ENCODE data around the gene ANTXRL.
"Not testable (repeated sequence)": the region's sequence is repeated elsewhere in the genome, so short reads cannot be mapped to it uniquely, and the experiment has no call there.

Gene ANTXRL

GRCh38 chr10:46254467-46254866, 32.3 kb upstream of the ANTXRL start:
- no peak for DNase-seq (ENCODE audit: low read depth)

- not testable (repeated sequence) for DNase-seq (ENCODE audit: low read depth)
Observed at GRCh38 chr10:46255210-46255609, 31.6 kb upstream of the ANTXRL start.

GRCh38 chr10:46255801-46256747, 30.7 kb upstream of the ANTXRL start:
- DNase-seq (ENCODE audit: low read depth), result peak; percentile 22

- DNase-seq (ENCODE audit: low read depth), result no peak
Observed at GRCh38 chr10:46257099-46257498, 29.7 kb upstream of the ANTXRL start.

- DNase-seq (ENCODE audit: low read depth), result not testable (repeated sequence)
Observed at GRCh38 chr10:46262906-46263560, 23.8 kb upstream of the ANTXRL start.

GRCh38 chr10:46263831-46264268, 22.9 kb upstream of the ANTXRL start:
- no peak for DNase-seq (ENCODE audit: low read depth)

GRCh38 chr10:46264336-46264735, 22.5 kb upstream of the ANTXRL start:
- DNase-seq (ENCODE audit: low read depth), result no peak

GRCh38 chr10:46264737-46265368, 21.9 kb upstream of the ANTXRL start:
- DNase-seq (ENCODE audit: low read depth), result no peak

- not testable (repeated sequence) for DNase-seq (ENCODE audit: low read depth)
Observed at GRCh38 chr10:46265566-46266305, 21.1 kb upstream of the ANTXRL start.

- no peak for DNase-seq (ENCODE audit: low read depth)
Observed at GRCh38 chr10:46266306-46266985, 20.4 kb upstream of the ANTXRL start.

- DNase-seq (ENCODE audit: low read depth), result no peak
Observed at GRCh38 chr10:46267132-46267985, 19.4 kb upstream of the ANTXRL start.

- no peak for DNase-seq (ENCODE audit: low read depth)
Observed at GRCh38 chr10:46268076-46268881, 18.5 kb upstream of the ANTXRL start.

- DNase-seq (ENCODE audit: low read depth), result not testable (repeated sequence)
Observed at GRCh38 chr10:46269554-46270053, 17.2 kb upstream of the ANTXRL start.

- no peak for DNase-seq (ENCODE audit: low read depth)
Observed at GRCh38 chr10:46270086-46270811, 16.5 kb upstream of the ANTXRL start.

- DNase-seq (ENCODE audit: low read depth), result not testable (repeated sequence)
Observed at GRCh38 chr10:46270963-46271530, 15.8 kb upstream of the ANTXRL start.

GRCh38 chr10:46271795-46272499, 14.8 kb upstream of the ANTXRL start:
- not testable (repeated sequence) for DNase-seq (ENCODE audit: low read depth)

GRCh38 chr10:46272863-46273415, 13.9 kb upstream of the ANTXRL start:
- DNase-seq (ENCODE audit: low read depth), result no peak

Measured in iris pigment epithelial cell (primary cell).